ENCODE measurements around the gene CPNE7. TPM values are rescaled to one million over a fixed set of nuclear protein-coding genes. Genes with fewer than 3 reads are reported as not detected.

The CPNE7 gene
- total and polyA plus RNA-seq, 9 of the 15 experiments (the other 6 are each of a cell fraction or from before 2014, with no cell fraction given) = 0.30 to 73.4 (median 32.7) TPM

DNA sequence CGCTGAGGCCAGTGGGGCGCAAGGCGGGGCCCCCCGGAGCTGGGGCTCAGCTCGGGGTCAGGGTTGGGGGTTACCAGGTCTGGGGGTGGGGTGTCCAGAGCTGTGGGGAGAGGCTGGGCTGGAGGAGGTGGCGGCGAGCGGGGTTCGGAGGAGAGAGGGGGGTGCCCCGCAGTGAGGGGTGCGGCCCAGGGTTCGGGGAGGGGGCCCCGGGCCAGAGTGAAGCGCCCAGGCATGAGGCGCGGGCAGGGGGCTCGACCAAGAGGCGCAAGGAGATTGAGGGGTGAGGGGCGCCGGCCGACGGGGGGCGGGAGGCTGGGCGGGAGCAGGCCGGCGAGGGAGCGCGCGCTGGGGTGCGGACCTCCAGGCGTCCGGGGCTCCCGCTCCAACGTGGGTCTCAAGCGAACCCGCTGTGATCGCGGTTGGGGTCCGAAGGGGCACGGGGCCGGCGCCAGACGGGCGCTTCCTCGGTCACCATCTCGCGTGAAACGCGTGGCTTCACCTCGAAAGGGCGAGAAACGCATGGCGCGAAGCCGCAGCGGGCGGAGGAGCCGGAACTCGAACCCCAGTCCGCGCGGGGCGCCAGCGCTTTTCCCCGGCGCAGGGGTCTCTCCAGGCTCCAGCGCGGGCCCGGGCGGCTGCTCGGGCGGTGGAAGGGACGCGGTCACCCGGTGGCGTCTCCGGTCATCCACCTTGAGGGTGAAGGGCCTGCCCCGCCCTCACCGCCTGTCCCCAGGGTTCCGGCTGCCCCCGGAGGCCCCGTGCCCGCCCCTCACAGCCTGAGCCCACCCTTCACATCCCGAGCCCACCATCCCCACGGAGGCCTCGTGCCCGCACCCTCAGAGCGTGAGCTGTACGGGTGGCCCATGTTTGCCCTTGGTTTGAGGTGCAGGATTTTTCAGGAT lies 846 bp downstream of the CPNE7 start (continued):
- TF ChIP-seq, protein P1, sequence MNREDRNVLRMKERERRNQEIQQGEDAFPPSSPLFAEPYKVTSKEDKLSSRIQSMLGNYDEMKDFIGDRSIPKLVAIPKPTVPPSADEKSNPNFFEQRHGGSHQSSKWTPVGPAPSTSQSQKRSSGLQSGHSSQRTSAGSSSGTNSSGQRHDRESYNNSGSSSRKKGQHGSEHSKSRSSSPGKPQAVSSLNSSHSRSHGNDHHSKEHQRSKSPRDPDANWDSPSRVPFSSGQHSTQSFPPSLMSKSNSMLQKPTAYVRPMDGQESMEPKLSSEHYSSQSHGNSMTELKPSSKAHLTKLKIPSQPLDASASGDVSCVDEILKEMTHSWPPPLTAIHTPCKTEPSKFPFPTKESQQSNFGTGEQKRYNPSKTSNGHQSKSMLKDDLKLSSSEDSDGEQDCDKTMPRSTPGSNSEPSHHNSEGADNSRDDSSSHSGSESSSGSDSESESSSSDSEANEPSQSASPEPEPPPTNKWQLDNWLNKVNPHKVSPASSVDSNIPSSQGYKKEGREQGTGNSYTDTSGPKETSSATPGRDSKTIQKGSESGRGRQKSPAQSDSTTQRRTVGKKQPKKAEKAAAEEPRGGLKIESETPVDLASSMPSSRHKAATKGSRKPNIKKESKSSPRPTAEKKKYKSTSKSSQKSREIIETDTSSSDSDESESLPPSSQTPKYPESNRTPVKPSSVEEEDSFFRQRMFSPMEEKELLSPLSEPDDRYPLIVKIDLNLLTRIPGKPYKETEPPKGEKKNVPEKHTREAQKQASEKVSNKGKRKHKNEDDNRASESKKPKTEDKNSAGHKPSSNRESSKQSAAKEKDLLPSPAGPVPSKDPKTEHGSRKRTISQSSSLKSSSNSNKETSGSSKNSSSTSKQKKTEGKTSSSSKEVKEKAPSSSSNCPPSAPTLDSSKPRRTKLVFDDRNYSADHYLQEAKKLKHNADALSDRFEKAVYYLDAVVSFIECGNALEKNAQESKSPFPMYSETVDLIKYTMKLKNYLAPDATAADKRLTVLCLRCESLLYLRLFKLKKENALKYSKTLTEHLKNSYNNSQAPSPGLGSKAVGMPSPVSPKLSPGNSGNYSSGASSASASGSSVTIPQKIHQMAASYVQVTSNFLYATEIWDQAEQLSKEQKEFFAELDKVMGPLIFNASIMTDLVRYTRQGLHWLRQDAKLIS (CRISPR knock-in tag; IDR thresholded peaks at IDR 0.05) = no peak
- no peak for TF ChIP-seq ZNF165 (CRISPR knock-in tag; IDR thresholded peaks at IDR 0.05; ENCODE audit: borderline replicate concordance)
- no peak for TF ChIP-seq NR2C1 (IDR thresholded peaks at IDR 0.05)
- TF ChIP-seq NR2C1 (tag; IDR thresholded peaks at IDR 0.05) = no peak
- TF ChIP-seq, protein P2, sequence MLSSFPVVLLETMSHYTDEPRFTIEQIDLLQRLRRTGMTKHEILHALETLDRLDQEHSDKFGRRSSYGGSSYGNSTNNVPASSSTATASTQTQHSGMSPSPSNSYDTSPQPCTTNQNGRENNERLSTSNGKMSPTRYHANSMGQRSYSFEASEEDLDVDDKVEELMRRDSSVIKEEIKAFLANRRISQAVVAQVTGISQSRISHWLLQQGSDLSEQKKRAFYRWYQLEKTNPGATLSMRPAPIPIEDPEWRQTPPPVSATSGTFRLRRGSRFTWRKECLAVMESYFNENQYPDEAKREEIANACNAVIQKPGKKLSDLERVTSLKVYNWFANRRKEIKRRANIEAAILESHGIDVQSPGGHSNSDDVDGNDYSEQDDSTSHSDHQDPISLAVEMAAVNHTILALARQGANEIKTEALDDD (IDR thresholded peaks at IDR 0.05) = no peak
- TF ChIP-seq KAT8 (IDR thresholded peaks at IDR 0.05; ENCODE audit: low read depth) = no peak
- TF ChIP-seq HMGN3 (IDR thresholded peaks at IDR 0.05; ENCODE audit: borderline replicate concordance, extremely low read depth, insufficient read length, low read depth, low read length) = peak; percentile 49
- TF ChIP-seq HNRNPL (IDR thresholded peaks at IDR 0.05; ENCODE audit: low read depth, low read length) = no peak; the same call in 1 of the 2 replicates
- no peak for TF ChIP-seq XRCC4 (IDR thresholded peaks at IDR 0.05; ENCODE audit: extremely low read depth, insufficient read depth, insufficient read length)
- no peak for TF ChIP-seq MIER1 (IDR thresholded peaks at IDR 0.05; ENCODE audit: low read depth)
- TF ChIP-seq, protein P3, sequence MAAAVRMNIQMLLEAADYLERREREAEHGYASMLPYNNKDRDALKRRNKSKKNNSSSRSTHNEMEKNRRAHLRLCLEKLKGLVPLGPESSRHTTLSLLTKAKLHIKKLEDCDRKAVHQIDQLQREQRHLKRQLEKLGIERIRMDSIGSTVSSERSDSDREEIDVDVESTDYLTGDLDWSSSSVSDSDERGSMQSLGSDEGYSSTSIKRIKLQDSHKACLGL (CRISPR knock-in tag; IDR thresholded peaks at IDR 0.05; ENCODE audit: borderline replicate concordance, poor library complexity, severe bottlenecking) = no peak
- no peak for TF ChIP-seq ZBED1 (IDR thresholded peaks at IDR 0.05)
- TF ChIP-seq, protein P4, sequence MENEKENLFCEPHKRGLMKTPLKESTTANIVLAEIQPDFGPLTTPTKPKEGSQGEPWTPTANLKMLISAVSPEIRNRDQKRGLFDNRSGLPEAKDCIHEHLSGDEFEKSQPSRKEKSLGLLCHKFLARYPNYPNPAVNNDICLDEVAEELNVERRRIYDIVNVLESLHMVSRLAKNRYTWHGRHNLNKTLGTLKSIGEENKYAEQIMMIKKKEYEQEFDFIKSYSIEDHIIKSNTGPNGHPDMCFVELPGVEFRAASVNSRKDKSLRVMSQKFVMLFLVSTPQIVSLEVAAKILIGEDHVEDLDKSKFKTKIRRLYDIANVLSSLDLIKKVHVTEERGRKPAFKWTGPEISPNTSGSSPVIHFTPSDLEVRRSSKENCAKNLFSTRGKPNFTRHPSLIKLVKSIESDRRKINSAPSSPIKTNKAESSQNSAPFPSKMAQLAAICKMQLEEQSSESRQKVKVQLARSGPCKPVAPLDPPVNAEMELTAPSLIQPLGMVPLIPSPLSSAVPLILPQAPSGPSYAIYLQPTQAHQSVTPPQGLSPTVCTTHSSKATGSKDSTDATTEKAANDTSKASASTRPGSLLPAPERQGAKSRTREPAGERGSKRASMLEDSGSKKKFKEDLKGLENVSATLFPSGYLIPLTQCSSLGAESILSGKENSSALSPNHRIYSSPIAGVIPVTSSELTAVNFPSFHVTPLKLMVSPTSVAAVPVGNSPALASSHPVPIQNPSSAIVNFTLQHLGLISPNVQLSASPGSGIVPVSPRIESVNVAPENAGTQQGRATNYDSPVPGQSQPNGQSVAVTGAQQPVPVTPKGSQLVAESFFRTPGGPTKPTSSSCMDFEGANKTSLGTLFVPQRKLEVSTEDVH (IDR thresholded peaks at IDR 0.05; ENCODE audit: low read depth, partially characterized antibody) = no peak
- TF ChIP-seq GABPB1 (CRISPR knock-in tag; IDR thresholded peaks at IDR 0.05) = 0 out of 2 replicates have a peak, but pooled peaks have one; percentile 23
- TF ChIP-seq ZNF121 (CRISPR knock-in tag; conservative IDR thresholded peaks at IDR 0.05) = no peak
- no peak for TF ChIP-seq RBM14 (IDR thresholded peaks at IDR 0.05; ENCODE audit: borderline replicate concordance, insufficient read depth, low read depth, low read length)
- TF ChIP-seq, protein P5, sequence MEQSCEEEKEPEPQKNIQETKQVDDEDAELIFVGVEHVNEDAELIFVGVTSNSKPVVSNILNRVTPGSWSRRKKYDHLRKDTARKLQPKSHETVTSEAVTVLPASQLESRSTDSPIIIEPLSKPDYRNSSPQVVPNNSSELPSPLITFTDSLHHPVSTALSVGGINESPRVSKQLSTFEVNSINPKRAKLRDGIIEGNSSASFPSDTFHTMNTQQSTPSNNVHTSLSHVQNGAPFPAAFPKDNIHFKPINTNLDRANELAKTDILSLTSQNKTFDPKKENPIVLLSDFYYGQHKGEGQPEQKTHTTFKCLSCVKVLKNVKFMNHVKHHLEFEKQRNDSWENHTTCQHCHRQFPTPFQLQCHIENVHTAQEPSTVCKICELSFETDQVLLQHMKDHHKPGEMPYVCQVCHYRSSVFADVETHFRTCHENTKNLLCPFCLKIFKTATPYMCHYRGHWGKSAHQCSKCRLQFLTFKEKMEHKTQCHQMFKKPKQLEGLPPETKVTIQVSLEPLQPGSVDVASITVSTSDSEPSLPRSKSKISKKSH (CRISPR knock-in tag; IDR thresholded peaks at IDR 0.05) = no peak

Measured in K562 (cell line).